SK-N-MC (cell line): ENCODE results near the gene SNRPA.

Source experiments
- EZH2 ChIP-seq: fragments of 200-600 bp; sonication (generic); IDR thresholded peaks from one replicate; pipeline ENCODE4 v1.6.1; 2017; ENCODE audit warnings: antibody characterized with exemption
- FOXP2 ChIP-seq: optimal IDR thresholded peaks from 2 replicates; pipeline ENCODE3; 2011; ENCODE audit warnings: mild to moderate bottlenecking, moderate library complexity; ENCODE audit not compliant: insufficient read depth; ENCODE audit errors: extremely low read length, control extremely low read depth
- POLR2AphosphoS5 ChIP-seq: IDR thresholded peaks from 2 replicates; pipeline ENCODE4 v1.6.1; 2012; ENCODE audit warnings: mild to moderate bottlenecking, low read depth, low read length, borderline replicate concordance

DNA sequence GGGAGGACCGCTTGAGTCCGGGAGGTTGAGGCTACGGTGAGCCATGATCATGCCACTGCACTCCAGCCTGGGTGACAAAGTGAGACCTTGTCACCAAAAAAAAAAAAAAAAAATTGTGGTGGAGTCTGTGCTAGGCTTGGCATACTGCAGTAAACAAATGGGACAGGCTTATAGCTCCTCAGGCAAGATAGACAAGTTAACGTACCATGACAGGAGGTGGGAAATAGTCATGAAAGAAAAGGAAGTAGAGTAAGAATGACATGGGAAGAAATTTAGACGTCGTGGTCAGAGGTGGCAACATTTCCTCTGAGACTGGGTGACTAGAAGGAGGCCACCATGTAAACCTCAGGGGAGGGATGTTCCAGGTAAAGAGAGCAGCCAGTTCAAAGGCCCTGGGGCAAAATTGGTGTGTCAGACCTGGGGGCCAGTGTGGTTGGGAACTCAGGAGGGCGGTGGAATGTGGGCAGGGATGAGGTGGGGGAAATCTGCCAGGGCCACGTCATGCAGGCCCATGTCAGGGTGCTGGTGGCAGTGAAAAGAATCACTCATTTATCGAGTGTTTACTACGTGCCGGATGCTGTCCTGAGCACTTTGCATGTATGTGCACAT, 5.6 kb downstream of the SNRPA start:
- TF ChIP-seq POLR2AphosphoS5 (no peak), EZH2 (no peak), FOXP2 (no peak)
